AG04450 (cell line): Measurements from ENCODE around the gene LYZL6. TPM values are rescaled to one million over a fixed set of nuclear protein-coding genes. Genes with fewer than 3 reads are reported as not detected.
"Not testable (repeated sequence)": the region's sequence is repeated elsewhere in the genome, so short reads cannot be mapped to it uniquely, and the experiment has no call there.

Experiments
- CTCF ChIA-PET: fragments of 300-600, 350-600 bp; formaldehyde crosslinking; extraction: SDS; loops from one replicate; lab custom pipeline; 2022; ENCODE audit warnings: antibody characterized with exemption, inconsistent platforms; lab: Charles Lee
- POLR2A ChIA-PET: fragments of 350-600 bp; formaldehyde crosslinking; extraction: SDS; loops from one replicate; lab custom pipeline; 2021; ENCODE audit warnings: antibody characterized with exemption, inconsistent platforms; lab: Yijun Ruan, JAX
- DNase-seq: peaks from one replicate; pipeline ENCODE4 v3.0.0-alpha.2; 2011; ENCODE audit warnings: low read depth, low spot score
- H3K27ac ChIP-seq: one replicate; pipeline ENCODE4 v1.5.1; 2012; ENCODE audit warnings: low read depth, low read length, control low read depth
- H3K27me3 ChIP-seq: one replicate; pipeline ENCODE4 v1.6.0; 2012; ENCODE audit warnings: low read length; ENCODE audit not compliant: control insufficient read depth, insufficient read depth
- H3K4me3 ChIP-seq: 2 replicates; pipeline ENCODE4 v1.5.1; 2011; ENCODE audit warnings: mild to moderate bottlenecking, low read depth, low read length, control low read depth
- H3K9me3 ChIP-seq: 2 replicates; pipeline ENCODE4 v1.5.1; 2012; ENCODE audit warnings: low read length; ENCODE audit not compliant: control insufficient read depth, insufficient read depth
- CTCF ChIP-seq: IDR thresholded peaks from 2 replicates; pipeline ENCODE4 v1.5.1; 2011; ENCODE audit warnings: low read depth, low read length, control low read depth, inconsistent platforms
- polyA plus RNA-seq: library from polyadenylated mRNA; depleted of rRNA; stranded (reverse); fragments of >200 nt; gene quantifications from 2 replicates; pipeline ENCODE4 v1.2.3, GENCODE V29; 2011

LYZL6 gene
- polyA plus RNA-seq, 1 experiment: not detected

GRCh38 chr17:35949401-35949800 lies 5.9 kb upstream of the LYZL6 start:
- no peak for TF ChIP-seq CTCF
- ChIA-PET POLR2A (no interaction called here), CTCF (interaction anchor here (0.9 to 2.0 kb wide), 2 partner anchors 20 to 200 kb away, joined by 3 to 9 read pairs; no protein-coding TSS in a partner anchor)
- DNase-seq: no peak
- Histone ChIP-seq H3K27me3 (no peaks in the 10 kb centered on the region), H3K9me3 (no peaks in the 10 kb centered on the region), H3K4me3 (no peak overlapping the region), H3K27ac (no peak overlapping the region)

- ChIA-PET POLR2A (interaction anchor here (0.7 kb wide), 1 partner anchor 139 kb away, joined by 3 read pairs; the partner anchor contains the start of gene TAF15), CTCF (interaction anchor here (0.7 to 2.0 kb wide), 5 partner anchors 14 to 201 kb away, joined by 3 to 9 read pairs (median 4); no protein-coding TSS in a partner anchor)
- H3K27ac ChIP-seq: no peak overlapping the region
- H3K27me3 ChIP-seq: no peaks in the 10 kb centered on the region
- DNase-seq: no peak
- no peaks in the 10 kb centered on the region for H3K9me3 ChIP-seq
- TF ChIP-seq CTCF: no peak
- no peak overlapping the region for H3K4me3 ChIP-seq
Observed at GRCh38 chr17:35948092-35948491, 4.6 kb upstream of the LYZL6 start.

- ChIA-PET POLR2A (interaction anchor here (0.6 kb wide), 1 partner anchor 43 kb away, joined by 3 read pairs; no protein-coding TSS in a partner anchor), CTCF (interaction anchor here (0.6 to 2.5 kb wide), 7 partner anchors 10 to 533 kb away, joined by 3 to 8 read pairs (median 5); no protein-coding TSS in a partner anchor)
- peak; percentile 75 for TF ChIP-seq CTCF
- no peak overlapping the region for H3K4me3 ChIP-seq
- no peak overlapping the region for H3K27ac ChIP-seq
- no peaks in the 10 kb centered on the region for H3K9me3 ChIP-seq
- no peaks in the 10 kb centered on the region for H3K27me3 ChIP-seq
- no peak for DNase-seq
Observed at GRCh38 chr17:35947156-35947585, 3.7 kb upstream of the LYZL6 start.

GRCh38 chr17:35944151-35944550 lies 638 bp upstream of the LYZL6 start:
- Histone ChIP-seq H3K4me3 (no peak overlapping the region), H3K27me3 (no peaks in the 10 kb centered on the region), H3K9me3 (no peaks in the 10 kb centered on the region), H3K27ac (no peak overlapping the region)
- TF ChIP-seq CTCF: no peak
- POLR2A ChIA-PET: no interaction called here
- CTCF ChIA-PET: interaction anchor here (1.2 kb wide), 1 partner anchor 12 kb away, joined by 5 read pairs; no protein-coding TSS in a partner anchor
- no peak for DNase-seq

GRCh38 chr17:35942588-35943186 lies 826 bp downstream of the LYZL6 start:
- no peaks in the 10 kb centered on the region for H3K27me3 ChIP-seq
- H3K9me3 ChIP-seq: no peaks in the 10 kb centered on the region
- ChIA-PET CTCF (no interaction called here), POLR2A (no interaction called here)
- no peak for DNase-seq
- no peak overlapping the region for H3K27ac ChIP-seq
- no peak overlapping the region for H3K4me3 ChIP-seq
- no peak for TF ChIP-seq CTCF

- H3K9me3 ChIP-seq, DNase-seq, CTCF ChIA-PET, POLR2A ChIA-PET, H3K27ac ChIP-seq, H3K4me3 ChIP-seq, H3K27me3 ChIP-seq: not testable (repeated sequence)
Observed at GRCh38 chr17:35938492-35938891, 5.0 kb downstream of the LYZL6 start.
